C4-2B (cell line): ENCODE results near the gene LRSAM1.

Experiments used
- ZFX ChIP-seq: fragments of 450-650 bp; IDR thresholded peaks from 2 replicates; pipeline ENCODE4 v1.6.1; 2017
- TF ChIP-seq, protein P1 (sequence below): fragments of 450-650 bp; conservative IDR thresholded peaks from 2 replicates; pipeline ENCODE4 v1.5.1; 2017; ENCODE audit warnings: mild to moderate bottlenecking

DNA sequence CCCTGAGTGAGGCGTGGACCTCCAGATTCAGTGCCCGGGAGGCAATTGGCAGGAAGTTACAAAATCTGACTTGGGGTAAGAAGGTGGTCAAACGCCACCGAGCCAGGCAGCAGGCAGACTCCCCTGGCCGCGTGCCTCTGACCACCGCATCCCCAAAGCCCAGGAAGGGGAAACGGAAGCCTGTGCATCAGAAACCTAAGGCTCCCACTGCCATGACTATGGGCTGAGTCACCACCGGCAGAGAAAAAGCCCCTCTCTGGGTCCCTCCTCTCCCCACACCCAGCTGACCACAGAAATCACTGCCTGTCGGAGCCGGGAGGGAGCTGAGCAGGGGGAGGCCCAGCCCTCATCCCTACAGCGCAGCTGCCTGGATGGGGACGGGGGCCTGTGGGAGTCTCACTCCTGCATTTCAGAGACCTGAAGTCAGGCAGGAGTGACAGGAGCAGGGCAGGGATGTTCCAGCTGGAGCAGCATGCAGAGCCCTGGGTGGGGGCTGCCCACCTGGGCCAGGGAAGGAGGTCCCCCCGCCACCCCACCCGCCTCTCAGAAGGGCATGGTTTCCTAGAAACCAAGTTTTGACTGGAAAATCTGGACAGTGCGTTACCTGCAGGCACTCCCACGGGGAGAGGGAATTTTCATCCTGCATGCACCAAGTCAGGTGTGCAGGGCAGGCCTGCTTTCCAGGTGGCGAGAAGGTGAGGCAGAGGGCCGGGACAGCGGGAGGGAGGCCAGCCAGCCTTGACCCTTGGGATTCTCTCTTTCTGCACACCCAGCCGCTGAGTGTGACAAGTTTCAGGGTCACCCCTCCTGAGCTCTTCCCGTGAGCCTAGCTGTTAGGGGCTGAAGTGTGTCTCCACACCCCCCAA is 68.2 kb downstream of the LRSAM1 start:
- TF ChIP-seq, protein P1, sequence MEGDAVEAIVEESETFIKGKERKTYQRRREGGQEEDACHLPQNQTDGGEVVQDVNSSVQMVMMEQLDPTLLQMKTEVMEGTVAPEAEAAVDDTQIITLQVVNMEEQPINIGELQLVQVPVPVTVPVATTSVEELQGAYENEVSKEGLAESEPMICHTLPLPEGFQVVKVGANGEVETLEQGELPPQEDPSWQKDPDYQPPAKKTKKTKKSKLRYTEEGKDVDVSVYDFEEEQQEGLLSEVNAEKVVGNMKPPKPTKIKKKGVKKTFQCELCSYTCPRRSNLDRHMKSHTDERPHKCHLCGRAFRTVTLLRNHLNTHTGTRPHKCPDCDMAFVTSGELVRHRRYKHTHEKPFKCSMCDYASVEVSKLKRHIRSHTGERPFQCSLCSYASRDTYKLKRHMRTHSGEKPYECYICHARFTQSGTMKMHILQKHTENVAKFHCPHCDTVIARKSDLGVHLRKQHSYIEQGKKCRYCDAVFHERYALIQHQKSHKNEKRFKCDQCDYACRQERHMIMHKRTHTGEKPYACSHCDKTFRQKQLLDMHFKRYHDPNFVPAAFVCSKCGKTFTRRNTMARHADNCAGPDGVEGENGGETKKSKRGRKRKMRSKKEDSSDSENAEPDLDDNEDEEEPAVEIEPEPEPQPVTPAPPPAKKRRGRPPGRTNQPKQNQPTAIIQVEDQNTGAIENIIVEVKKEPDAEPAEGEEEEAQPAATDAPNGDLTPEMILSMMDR = no peak
- TF ChIP-seq ZFX = no peak
